SH-SY5Y (cell line): Measurements from ENCODE around the gene APP.

Source experiments
- GATA2 ChIP-seq: IDR thresholded peaks from 2 replicates; pipeline ENCODE4 v1.6.1; 2011; ENCODE audit warnings: mild to moderate bottlenecking, low read depth, low read length
- GATA3 ChIP-seq: IDR thresholded peaks from 2 replicates; pipeline ENCODE4 v1.6.1; 2011; ENCODE audit warnings: low read depth, mild to moderate bottlenecking, low read length, moderate library complexity

DNA sequence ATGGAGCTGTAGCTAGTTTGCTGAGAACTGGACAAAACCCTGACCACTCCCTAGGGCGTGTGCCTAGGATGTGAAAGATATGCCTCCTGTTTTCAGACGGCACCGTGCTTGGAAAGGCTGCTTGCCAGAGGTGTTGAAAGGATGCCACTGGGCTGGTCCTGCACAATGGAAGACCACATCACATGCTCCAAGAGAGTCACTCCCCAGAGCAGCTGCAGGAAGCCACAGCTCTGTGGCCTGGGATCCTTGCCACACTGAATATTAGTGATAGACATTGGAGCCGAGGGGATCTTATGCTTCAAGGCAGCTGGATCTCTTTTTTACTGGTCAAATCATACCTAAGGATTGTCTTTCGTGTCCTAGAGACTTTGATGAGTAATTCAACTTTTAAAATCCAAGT lies 6.6 kb upstream of the APP start:
- TF ChIP-seq GATA2, result no peak
- TF ChIP-seq GATA3, result no peak
